Pulmonary artery endothelial cell (primary cell): ENCODE data around the gene POU3F3. TPM values are rescaled to one million over a fixed set of nuclear protein-coding genes. Genes with fewer than 3 reads are reported as not detected.

Experiments
- DNase-seq: peaks from one replicate; pipeline ENCODE4 v3.0.0-alpha.2; 2011; ENCODE audit warnings: low read depth, low spot score
- total RNA-seq: library from RNA; depleted of rRNA; stranded (reverse); fragments of >200 nt; gene quantifications from 2 replicates; pipeline ENCODE4 v1.2.3, GENCODE V29; 2014

POU3F3 gene
- not detected in 2 replicates for total RNA-seq

DNA sequence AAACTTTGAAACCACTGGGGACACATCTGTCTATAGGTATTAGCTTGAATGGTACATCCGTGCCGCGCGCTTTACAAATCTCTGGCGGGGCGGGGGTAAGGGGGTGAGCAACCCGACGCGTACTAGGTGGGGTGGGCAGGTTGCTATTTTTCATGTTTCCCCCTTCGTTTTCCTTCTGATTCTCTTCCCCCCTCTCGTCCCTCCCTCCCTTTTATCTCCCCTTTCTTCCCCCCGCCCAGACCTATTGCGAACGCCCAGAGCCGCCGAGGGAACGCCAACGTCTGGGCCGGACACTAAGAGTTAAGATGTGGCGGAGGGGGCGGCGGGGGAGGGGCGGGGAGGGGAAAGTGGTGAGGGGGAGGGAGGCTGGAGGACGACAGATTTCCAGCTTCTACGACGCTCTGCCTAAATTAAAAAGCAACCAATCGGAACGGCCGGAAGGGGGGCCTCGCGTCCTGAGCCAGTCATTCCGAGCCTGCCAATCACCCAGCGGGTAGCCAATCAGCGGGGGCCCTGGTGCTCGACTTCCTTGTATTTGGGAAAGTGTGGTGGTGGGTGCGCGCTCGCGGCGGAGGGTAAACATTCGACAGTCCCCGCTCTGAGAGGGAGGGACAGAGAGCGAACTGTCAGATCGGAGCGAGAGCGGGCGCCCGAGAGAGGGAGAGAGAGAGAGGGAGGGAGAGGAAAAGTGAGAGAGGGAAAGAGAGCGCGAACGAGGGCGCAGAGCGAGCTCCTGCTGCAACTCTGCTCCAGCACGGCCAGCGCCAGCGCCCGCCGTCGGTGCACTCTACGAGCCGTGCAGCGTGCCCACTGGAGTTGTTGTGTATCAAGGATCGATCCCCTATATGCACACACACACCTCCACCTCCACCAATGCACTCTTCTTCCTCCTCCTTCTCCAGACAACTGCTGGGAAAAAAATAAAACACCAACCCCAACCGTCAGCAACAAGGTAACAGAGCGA lies at the start of gene POU3F3:
POU3F3 (plus strand) TSS at position 582 of the 964 bp plus-strand sequence. CDS start 1,396 bp downstream, outside the sequence.
- no peak for DNase-seq

DNA sequence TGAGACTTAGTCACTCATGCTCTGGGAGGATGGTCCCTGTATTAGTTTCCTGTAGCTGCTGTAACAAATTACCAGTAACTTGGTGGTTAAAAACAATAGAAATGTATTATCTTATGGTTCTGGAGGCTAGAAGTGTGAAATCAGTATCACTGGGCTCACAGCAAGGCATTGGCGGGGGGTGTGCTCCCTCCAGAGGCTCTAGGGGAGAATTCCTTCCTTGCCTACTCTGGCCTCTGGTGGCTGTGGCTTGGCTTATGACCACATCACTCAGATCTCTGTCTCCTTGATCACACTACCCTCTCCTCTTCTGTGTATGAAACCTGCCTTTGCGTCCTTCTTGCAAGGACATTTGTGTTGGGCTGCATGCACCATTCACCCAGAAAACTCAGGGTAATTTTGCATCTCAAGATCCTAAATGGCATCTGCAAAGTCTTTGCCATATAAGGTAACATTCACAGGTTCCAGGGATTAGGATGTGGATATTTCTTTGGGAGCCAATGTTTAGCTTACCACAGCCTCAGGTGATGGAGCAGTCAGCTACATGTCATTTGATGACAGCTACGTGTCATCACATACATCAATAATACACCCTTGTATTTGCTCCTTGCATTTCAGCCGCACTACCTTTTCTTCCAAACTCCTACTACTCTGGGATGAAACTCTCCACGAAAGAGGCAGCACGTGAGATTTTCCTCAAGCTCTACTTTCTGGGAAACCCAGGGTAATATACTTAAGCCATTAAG lies 49.6 kb upstream of the POU3F3 start:
- no peak for DNase-seq

DNA sequence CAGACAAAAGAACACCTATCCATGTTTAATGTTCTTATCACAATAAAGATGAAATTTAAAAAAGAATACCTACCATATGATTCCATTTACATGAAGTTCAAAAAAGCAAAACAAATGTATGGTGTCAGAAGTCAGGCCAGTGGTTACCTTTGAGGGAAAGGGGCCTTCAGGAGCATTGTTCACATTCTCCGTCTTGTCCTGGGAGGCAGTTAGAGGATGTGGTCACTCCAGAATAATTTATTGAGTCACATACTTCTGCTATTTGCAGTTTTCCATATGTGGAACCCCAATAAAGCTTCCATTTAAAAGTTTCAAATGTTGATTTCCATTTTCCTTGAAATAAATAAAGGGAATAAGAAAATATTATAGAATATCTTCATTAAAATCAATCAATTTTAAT lies 41.6 kb upstream of the POU3F3 start:
- no peak for DNase-seq

DNA sequence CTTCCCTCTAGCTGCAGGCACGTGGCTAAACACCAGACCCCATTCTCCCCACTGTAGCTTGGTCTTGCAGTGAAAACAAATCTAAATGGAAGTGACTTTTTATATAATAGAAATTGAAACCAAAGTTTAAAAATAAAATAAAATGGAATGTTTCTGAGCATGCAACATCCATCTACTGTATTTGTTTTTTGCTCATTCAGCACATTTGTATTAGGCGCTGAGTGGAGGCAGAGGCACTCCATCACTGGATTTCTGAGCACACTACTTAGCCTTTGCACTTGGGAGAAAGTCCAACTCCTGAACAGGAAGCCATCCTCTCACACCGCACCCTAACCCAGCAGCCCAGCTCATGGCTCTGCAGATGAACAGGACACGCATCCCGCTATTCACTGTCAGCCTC lies 37.8 kb upstream of the POU3F3 start:
- DNase-seq: no peak

DNA sequence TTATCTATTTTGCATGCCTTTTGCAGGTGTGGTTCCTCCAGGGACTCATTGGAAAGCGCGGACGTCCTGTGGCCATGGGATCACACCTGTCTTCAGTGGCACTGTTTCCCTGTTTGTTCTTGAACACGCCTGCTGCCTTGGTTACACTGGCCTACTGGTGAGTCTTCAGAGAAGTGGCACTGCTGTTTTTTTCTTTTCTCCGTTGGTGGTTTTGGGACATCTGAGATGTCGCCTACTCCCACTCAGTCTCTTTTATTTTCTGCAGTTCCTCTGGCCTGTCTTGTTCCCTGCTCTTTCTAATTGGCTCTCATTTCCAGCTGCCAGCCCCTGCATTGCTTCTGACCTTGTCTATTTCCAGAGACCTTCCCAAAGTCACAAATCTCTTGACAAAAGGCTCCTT lies 35.7 kb upstream of the POU3F3 start:
- no peak for DNase-seq

DNA sequence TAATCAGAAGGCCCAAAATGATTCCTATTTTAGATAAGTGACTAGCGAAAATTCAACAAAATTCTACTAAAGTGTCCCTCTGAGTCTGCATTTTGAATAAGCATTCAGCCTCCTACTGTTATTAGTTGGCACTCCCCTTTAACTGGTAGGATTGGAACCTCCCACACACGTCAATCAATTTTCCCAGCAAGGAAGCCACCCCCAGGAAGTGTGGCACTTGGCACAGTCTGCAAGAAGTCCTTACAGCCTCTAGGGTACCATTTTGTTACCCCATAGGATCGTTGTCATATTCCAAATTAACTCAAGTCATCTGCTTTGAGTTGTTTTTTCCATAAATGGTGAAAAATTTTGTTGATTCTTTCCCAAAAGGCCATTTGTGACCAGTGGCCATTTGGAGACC lies 33.8 kb upstream of the POU3F3 start:
- DNase-seq: no peak

DNA sequence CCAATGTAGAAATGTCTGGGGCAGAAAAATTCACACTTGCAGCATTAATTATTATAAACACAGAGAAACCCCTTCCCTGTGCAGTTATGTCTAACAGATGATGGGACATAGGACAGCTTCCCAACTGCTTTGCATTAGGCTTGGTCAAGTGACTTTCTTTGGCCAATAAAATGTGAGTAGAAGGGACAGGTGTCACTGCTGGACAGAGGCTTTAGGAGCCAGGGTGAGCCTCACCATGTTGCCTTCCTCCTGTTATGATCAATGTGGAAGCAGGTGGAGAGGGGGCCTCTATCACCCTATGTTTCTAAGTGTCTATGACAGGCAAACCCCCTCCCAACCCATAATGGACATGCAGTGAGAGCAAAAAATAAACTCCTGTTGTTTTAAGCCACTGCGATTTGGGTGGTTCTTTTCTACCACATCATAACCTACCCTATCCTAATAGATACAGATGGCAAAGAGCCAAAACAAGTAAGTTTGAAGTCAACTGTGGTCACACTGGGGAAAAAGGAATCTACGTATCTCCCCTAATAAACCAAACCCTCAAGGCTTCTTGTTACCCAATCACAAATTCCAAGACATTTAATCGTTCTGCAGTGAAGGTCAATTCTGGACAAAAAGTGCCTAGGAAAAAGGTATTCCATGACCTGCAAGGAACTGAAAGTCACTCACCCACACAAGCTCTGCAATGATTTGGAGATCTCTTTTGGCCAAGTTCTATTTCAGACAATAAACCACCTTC lies 28.6 kb upstream of the POU3F3 start:
- DNase-seq: no peak

DNA sequence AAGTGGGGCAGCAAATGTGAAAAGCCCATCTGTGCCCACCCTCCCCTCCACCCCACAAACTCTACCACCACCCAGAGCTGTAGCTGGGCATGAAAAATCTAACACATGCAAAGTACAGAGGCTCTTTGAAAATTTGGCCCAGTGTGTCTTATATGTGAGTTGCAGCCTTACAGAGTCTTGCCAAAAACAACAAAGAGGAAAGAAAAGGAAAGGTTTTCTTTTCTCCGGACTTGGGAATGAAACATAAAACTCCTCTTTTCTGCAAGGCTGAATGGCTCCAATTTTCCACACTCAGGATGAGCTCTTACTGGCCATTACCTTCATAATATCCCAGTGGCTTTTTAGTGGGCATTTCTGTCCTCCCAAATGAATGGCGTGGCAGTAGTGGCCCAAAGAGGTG lies 27.9 kb upstream of the POU3F3 start:
- no peak for DNase-seq

DNA sequence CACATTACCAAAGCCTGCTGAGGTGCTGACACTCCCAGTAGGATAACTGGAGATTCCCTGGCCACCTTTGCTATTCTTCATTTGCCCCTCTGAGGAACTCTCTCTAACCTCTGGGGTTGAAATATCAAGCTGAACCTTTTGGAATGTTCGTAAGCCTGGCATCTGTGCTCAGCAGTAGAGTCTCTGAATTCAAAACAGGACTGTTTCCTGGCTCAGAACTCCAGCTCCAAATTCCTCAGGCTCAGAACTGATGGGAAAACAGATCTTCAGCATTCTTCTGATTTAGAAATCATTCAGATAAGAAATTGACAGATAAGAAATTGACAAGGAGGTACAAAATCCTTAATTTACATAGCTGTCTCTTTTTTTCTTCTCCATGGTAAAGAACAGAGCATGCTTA lies 22.2 kb upstream of the POU3F3 start:
- no peak for DNase-seq

DNA sequence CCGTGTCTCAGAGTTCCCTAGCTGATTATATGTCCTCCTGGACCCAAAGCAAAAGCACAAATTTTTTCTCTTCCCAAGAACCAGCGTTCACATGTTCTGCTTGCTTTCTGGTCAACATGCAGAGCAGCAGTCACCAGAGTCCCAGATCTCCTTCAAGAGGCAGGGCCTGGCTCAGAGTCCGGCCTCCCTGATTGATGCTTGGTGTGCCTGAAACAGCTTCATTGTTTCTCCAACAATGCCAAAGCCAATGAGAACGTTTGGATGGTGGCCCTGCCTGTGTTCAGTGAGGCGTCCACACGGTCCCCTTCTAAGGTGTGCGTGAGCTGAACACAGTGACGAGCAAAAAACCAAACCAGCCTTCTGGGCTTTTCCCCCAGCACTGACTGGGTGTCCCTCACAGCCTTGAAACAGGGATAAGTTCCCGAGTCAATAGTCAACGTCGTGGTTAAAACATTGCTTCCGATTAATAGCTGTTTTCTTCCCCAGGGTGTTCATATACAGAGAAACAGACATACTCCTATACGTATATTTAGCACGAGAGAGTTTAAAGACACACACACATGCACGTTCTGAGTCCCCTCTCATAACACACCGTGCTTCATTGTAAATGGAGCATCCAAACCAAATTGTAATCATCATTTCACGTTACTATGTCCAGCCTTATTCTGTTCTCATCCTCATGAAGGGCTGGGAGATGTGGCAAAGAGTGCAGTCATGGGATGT lies 19.3 kb upstream of the POU3F3 start:
- no peak for DNase-seq

DNA sequence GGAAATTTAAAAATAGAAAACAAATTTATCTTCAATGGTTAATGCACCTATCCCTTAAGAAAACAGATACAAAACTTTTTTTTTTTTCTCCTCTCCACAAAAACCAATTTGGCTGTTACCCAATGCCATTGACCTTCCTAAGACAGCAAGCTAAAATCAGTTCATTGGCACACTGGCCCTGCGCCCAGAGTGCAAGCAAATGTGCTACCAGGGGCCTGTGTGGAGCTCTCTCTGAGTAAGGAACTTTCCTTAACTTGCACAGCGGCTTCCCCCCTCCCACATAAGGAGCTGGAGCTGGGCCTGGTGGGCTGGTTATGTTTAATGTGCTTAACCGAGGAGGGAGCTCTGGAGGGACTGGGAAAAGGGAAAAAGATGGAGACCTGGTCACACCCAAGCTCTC lies 17.6 kb upstream of the POU3F3 start:
- DNase-seq: no peak

DNA sequence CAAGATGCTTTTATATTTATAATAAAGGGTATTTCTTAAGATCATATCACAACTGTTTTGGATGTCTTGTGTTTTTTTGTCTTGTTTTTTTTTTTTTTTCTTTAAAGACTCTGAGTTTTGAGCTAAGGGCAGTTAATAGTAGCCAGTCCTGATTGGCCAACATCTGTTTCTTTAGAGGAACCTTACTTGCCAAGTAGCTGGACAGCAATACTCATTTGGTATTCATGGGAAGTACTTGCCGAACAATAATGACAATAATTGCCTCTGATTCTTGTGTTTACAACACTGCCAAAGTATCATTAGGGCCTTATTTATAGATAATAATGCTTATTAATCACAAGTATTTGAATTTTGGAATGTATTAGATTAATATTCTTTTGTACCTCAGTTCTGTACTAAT lies 17.1 kb upstream of the POU3F3 start:
- no peak for DNase-seq

DNA sequence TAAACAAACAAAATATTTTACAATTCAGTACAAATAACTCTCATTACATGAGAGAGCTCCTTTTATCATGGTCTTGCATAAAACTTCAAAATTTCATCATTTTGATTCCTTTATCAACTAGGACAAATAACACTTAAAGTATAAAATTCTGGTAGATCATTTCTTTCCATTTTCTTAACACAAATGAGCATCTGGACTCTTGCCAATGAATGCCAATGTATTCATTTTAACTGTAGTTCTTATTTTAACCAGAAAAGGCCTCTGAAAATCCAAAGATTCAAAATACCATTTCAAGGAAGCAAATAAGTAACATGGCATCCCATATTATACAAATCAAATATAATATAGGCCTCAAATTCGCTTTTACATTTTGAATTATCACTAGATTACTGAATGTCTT lies 13.8 kb upstream of the POU3F3 start:
- DNase-seq: no peak

DNA sequence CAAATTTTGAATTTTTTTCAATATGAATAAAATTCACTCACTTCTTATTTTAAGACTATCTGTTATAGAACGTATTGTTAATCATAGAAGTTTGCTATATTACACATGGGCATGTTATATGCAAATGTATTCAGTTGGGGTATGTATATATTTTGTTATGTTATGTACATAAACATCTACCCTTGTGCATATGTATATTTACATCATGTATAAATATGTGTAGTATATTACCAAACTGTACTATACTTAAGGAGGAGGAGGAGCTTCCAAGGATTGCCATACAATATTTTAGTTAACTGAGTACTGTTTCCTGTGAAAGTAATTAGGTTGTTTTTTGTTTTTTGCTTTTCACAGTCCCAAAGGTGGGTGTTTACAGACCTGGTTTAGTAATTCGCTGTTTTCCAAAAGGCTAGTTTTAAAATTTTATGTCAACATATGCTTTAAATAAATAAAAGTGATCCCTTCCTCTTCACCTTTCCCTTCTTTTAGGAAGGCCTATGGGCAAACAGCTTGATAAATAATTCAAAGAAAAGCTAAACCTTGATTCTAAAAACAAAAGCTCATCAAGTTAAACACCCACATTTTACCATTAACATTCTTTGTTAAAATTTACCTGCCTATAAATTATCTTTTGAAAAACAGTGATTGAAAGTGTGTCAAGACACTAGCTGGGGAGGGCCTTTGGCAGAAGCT lies 12.9 kb upstream of the POU3F3 start:
- DNase-seq: no peak

DNA sequence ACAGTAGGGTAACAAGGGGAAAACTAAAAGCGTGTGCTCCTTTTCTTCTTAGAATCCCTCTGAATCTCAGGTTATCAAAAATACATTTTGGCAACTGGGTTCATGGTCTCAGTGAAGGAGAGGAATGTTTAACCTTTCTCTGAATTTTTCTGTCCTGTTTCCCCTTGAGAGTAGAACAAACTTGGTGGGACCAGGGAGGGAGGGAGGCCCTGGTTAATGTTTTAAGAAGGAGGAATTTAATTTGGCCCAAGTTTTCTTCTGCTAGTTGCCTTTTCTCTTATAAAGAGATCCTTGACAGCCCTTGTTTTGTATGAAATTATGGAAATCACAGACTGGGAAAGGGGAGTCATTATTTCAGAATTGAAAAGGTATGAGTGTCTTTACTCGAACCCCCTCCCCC lies 12.2 kb upstream of the POU3F3 start:
- no peak for DNase-seq

DNA sequence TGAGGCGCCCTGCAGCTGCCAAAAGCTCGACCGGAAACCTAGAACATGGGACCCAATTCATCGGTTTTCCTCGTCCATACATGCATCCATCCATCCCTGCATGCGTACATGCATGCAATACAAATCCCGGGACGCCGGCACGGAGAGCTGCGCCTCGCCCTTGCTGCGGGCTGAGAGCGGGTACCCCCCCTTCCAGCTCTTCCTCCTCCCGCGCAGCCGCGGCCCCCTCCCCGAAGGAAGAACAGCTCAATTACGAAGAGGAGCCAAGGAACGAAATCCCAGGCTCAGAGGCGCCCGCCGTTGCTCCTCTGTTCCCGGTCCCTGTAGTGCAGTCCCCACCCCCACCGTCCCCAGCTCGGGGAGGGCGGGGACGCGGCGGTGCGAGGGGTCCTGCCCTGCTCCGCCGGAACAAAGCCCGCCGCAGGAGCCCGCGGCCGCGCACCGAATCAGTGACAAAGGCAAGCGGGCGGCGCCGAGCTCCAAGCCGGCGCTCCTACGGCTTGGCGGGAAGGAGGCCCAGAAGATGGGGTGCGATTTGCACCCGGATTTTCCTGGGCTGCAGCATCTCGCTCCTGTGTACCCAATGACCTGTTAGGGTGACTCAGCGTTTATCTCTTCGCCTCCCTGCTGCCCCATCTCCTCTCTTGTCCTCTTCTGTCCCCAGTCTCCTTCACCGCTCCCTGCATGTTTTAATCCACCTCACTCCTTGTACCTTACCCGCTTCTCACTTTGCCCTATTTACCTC lies 8.9 kb upstream of the POU3F3 start:
- DNase-seq: no peak

DNA sequence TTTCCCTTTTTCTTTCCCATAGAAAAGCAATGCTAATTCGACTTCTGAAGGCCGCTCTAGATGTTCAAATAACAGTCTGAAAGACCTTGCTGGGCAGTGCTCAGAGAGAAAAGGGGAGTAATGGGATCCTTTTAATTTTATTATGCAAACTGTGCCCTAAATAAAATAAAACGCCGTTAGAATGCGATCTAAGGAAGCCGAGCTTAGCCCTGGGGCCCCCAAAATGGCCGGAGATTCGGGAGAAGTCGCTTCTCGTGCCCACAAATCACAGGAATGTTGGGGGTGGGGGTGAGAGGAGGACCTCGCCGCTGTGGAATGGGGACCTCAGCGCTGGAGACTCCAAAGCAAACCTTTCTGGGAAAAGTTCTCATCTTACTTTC lies 8.4 kb upstream of the POU3F3 start:
- no peak for DNase-seq

DNA sequence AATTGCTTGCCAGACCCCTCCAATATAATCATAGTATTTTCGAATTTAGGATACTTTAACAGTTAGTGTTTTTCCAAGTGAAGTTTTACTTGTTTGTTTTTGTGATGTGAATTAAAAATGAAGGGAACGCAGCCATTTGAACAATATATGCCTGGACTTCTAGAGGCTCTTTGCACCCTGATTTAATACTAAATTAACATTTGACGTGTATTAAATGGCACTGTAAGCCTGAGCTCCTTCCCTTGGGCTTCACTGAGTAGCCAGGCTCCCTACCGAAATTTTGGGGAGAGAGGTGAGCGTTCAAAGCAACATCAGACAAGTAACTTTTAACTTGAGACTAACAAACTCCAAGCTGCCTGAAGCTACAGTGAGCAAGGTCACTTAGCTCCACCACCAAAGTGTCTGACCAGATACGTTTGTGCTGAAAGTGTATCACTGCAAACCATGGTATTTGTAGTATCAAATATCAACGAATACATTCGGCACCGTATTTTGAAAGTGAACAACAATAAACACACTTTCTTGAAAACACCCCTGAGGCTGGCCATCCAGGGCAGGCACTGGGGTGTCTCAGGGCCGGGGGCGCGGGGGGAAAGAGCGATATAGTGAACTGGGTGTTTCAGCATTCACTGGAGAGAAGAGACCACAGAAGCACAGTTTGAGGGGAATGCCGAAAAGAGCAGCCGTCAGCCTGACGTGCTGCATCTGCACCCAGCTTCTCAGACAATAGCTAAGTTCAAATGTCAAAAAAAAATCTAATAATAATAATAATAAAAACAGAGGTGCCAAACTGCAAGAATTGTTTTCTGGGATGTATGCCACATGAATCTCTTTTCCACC lies 7.7 kb upstream of the POU3F3 start:
- no peak for DNase-seq
